NCI-H345 treated with DMSO at 0.1 percent for 48 hours (cell line): Measurements from ENCODE around the gene PRELID2.
"Not testable (repeated sequence)": the region's sequence is repeated elsewhere in the genome, so short reads cannot be mapped to it uniquely, and the experiment has no call there.

Experiments used
- DNase-seq: peaks from one replicate; lab custom pipeline; 2025; ENCODE audit not compliant: unreplicated experiment; lab: John Stamatoyannopoulos, UW

The PRELID2 gene

GRCh38 chr5:145798503-145798902, 36.6 kb downstream of the PRELID2 start:
- DNase-seq = not testable (repeated sequence)

DNA sequence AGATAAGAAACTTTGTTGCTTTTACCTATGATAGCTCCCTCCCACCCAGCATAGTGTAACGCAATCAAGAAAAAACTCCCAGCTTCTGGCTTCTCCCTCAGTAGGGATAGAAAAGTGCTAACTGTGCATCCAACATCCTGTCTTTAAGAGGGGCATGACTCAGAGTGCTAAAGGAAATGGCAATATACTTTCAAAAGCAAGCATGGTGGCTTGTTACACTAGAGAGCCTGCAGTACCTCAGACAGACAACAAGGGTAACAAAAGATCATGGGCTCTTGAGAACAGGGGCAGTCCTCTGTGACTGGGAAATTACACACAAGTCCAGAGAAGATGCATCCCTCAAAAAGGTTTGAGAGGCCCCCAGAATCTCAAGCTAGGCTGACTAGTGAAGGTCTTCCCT, 37.8 kb downstream of the PRELID2 start:
- no peak for DNase-seq

- no peak for DNase-seq
Measured at GRCh38 chr5:145796318-145796717, 38.8 kb downstream of the PRELID2 start.

GRCh38 chr5:145793574-145793973, 41.6 kb downstream of the PRELID2 start:
- DNase-seq = no peak

- no peak for DNase-seq
Measured at GRCh38 chr5:145792840-145793239, 42.3 kb downstream of the PRELID2 start.

DNA sequence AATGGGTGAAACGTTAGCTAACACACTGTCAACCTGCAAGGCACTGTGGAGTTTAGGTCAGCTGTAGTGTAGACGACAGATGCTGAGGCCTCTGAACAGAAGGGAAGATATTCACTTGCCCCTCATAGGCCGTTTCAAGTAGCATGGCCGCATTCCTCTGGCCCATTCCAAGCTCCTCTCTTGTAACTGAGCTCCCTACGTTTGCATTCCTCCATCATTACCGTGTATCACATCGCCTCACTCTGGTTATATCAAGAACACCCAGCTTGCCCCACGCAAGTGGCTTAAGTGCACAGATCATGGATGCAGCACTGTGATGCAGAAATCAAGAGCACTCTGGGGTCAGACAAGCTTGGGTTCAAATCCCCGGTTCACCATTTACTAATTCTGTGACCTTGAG, 43.3 kb downstream of the PRELID2 start:
- DNase-seq = no peak

- DNase-seq = no peak
Measured at GRCh38 chr5:145787996-145788395, 47.1 kb downstream of the PRELID2 start.

- DNase-seq = no peak
Measured at GRCh38 chr5:145787507-145787906, 47.6 kb downstream of the PRELID2 start.

- DNase-seq = no peak
Measured at GRCh38 chr5:145787001-145787400, 48.1 kb downstream of the PRELID2 start.

DNA sequence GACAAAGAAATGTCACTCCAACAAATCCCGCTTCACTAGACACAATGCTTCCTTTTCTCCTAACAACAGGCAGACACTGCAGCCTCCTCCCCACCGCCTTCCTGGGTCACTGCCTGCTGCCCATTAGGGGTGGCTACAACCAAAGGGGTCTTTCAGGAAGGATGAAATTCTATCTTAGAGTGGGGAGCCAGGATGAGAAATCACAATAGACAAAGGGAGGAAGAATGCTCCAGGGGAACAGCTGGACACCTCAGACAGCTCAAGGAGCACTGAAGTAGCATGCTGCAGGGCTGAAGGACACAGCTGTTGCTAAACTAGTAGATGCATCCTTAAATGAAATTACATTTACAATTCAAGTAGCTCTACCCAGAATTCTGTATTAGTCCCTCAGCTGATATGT, 54.2 kb downstream of the PRELID2 start:
- no peak for DNase-seq

- no peak for DNase-seq
Measured at GRCh38 chr5:145778144-145778900, 56.8 kb downstream of the PRELID2 start.

GRCh38 chr5:145777445-145778063, 57.6 kb downstream of the PRELID2 start:
- DNase-seq = no peak

DNA sequence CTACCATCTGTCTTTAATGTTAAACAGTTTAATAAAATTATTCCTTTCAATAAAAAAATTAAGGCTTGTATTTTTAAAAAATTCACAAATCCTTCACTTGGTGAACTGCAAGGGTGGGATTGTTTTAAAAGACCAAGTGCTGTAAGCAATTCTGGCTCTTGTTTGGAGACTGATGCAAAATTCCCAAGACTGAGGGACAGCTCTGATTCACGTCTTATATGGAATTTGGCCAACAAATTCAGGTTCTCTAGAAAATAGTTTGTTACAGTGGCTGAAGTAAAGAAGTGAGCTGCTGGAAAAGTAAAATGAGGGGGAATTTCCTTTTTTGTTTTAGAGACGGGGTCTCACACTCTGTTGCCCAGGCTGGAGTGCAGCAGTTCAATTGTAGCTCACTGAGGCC, 58.3 kb downstream of the PRELID2 start:
- DNase-seq = no peak

- no peak for DNase-seq
Measured at GRCh38 chr5:145775893-145776444, 59.2 kb downstream of the PRELID2 start.

DNA sequence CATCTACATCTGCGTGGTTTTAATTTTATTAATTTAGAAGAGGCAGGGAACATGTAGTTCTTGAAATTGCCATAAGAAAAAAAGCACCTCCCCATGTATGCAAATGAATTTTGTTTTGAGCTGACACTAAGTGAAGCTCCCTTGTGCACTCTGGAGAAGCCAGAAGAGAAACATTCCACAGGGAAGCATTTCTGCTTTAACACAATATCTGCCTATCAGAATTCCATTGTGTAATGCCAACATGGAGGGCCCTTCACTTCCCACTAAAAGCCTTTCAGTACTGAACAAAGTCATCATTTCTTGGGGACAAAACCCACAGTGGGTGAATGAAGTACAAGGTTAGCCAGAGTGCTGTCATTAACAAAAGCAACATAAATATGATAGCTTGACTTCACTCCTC, 59.7 kb downstream of the PRELID2 start:
- DNase-seq = no peak

DNA sequence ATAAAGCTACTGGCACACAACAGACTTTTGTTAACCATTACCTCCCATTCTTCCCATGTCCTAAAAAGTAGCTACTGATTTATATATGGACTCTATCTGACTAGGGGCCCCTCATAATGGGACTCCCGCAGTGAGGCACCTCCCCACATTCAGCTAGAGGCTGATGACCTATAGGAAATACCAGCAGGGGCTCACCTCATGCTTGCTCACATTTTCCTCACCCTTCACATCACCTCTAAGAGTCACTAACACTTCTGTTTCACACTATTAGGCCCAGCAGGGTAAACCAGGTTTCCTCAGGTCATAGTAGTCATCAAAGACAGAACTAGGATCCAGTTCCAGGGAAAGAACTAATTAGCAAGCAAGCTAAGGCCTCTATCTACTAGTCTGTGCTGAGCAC, 60.7 kb downstream of the PRELID2 start:
- DNase-seq = no peak

DNA sequence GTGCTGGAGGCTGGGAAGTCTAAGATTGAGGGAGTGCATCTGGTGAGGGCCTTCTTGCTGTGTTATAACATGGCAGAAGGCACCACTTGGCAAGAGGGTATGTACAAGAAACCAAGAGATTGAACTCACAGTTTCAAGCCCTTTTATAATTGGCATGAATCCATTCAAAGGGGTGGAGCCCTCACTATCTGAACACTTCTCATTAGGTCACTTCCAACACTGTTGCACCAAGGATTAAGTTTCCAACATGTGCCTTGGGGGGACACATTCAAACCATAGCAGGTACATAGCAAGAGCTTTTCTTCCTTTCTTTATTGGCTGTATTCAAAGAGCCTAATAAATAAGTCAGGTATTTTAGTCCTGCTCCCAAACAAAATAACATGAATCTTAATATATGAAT, 62.7 kb downstream of the PRELID2 start:
- DNase-seq = no peak

DNA sequence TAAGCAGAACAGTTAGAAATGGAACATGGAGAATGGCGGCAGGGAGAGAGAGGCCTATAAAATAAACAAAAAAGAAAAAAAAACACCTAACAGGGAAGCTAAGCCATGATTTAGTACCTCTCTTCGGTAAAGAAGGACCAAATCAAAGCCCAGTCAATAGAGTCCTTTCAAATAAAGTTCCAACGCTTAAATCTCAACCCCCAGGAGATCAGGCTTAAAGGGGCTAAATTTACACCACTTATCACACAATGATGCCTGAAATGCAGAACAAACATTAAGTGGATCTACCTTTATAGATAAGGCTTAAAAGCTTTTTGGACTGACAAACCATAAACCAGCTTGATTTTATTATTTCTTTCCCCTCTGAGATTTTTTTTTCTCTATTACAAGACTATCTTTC, 66.3 kb downstream of the PRELID2 start:
- peak; percentile 47 for DNase-seq

- DNase-seq = no peak
Measured at GRCh38 chr5:145764325-145764724, 70.8 kb downstream of the PRELID2 start.

DNA sequence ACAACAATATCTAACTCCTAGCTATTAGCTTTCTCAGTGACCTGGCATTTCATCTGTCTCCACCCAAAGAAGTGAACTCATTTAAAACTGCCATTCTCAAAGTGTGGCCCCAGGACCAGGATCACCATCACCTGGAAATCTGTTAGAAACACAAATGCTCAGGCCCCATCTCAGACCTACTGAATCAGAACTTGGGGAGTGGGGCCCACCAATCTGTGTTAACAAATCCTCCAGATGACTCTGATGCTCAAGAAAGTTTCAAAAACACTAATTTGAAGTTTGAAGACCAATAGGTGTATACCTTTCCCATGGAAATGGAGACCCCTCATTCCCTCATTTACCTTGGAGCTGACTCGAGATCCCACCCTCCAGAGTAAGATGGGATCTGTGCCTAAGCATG, 72.3 kb downstream of the PRELID2 start:
- no peak for DNase-seq

GRCh38 chr5:145761254-145761653, 73.9 kb downstream of the PRELID2 start:
- DNase-seq = no peak

GRCh38 chr5:145760660-145761059, 74.5 kb downstream of the PRELID2 start:
- DNase-seq = no peak

DNA sequence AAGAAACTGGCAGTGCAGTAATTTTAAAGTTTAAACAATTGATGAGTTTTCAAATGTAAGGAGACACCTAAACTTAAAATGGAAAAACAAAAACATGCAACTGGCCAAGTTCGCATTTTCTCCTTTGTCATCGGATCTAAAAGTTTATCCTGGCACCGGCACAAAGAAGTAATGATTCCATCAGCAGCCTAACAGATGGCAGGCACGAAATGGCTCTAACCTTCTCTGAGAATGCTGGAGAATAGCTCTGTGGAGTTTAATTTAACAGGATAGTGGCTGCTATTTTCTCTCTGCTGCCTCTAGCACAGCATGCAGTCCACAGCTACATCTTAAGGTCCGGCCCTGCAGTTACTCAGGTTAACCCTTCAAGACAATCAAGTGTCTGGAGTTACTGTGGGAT, 82.2 kb downstream of the PRELID2 start:
- no peak for DNase-seq
